ENCODE data around the gene PDZD2. TPM values are rescaled to one million over a fixed set of nuclear protein-coding genes. Genes with fewer than 3 reads are reported as not detected.

The PDZD2 gene
- total RNA-seq, 1 donor from 2014 or later = 1.1 TPM

DNA sequence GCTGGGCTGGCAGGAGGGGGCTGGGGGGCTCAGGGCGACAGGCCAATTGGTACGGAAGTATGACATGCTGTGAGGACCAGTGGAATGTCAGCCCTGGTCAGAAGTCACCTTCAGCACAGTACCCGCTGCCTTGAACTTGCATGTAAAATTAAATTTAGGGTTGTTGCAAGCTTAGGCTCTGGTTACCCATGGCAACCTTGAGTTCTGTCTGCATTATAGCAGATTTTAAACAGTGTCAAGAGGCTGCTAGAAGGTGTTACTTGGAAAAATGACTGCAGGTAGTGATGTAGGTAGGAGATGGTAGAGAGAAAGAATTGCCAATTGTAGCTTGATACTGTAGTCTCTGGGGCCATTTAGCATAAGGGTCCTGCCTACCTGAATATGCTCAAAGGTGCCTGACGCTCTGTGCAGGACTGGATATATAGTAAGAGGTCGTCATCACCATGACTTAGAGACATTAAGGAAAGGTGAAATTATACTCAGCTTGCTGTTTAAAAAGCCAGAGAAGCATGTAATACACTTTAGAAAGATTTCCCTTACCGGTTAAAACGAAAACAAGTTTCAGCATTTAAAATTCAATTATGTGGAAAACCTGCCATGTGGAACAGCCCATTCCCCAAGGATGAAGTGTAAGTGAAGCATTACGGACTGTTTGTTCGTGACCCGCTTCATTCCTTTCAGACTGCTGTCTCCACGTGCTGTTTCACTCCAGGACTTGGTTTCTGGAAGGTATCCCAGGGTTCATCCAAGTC is 169.0 kb downstream of the PDZD2 start:
- H3K4me2 ChIP-seq = no peak overlapping the region
- H3K9me3 Mint-ChIP-seq = no peaks in the 10 kb centered on the region
- peaks cover 6% of the 10 kb centered on the region for H3K4me1 Mint-ChIP-seq
- TF ChIP-seq EZH2phosphoT487 (IDR thresholded peaks at IDR 0.05) (no peak), CTCF (IDR thresholded peaks at IDR 0.05) (no peak), EZH2 (IDR thresholded peaks at IDR 0.05) (no peak)
- no peaks in the 10 kb centered on the region for H3K27me3 ChIP-seq
- H3K27me3 Mint-ChIP-seq (ENCODE audit: insufficient read depth, low read depth) = peaks cover 8% of the 10 kb centered on the region
- no peak overlapping the region for H3K4me3 ChIP-seq
- H3K36me3 Mint-ChIP-seq = no peaks in the 10 kb centered on the region
- no peak for DNase-seq (ENCODE audit: low spot score)
- H3K4me3 Mint-ChIP-seq = no peak overlapping the region
- no peaks in the 10 kb centered on the region for H3F3A ChIP-seq (ENCODE audit: low read depth)
- no peaks in the 10 kb centered on the region for H3K9me3 ChIP-seq (ENCODE audit: low read depth)
- H2AFZ ChIP-seq (replicated peaks) = no peak overlapping the region
- H3K9ac ChIP-seq = no peak overlapping the region
- H3K79me2 ChIP-seq (ENCODE audit: low read depth) = no peaks in the 10 kb centered on the region
- H3K27ac ChIP-seq = no peak overlapping the region
- H3K4me1 ChIP-seq = no peaks in the 10 kb centered on the region
- no peaks in the 10 kb centered on the region for H4K20me1 ChIP-seq (ENCODE audit: low read depth)
- peak overlapping the region; percentile 1 for H3K27ac Mint-ChIP-seq
- no peaks in the 10 kb centered on the region for H3K36me3 ChIP-seq

GRCh38 chr5:31809050-31809870 is 170.3 kb downstream of the PDZD2 start:
- Histone ChIP-seq H3K4me3 (no peak overlapping the region), H3K27me3 (no peaks in the 10 kb centered on the region), H3K4me2 (no peak overlapping the region), H2AFZ (replicated peaks) (peak overlapping the region; percentile 83), H3K36me3 (no peaks in the 10 kb centered on the region), H3K9ac (no peak overlapping the region), H3K9me3 (ENCODE audit: low read depth) (no peaks in the 10 kb centered on the region), H4K20me1 (ENCODE audit: low read depth) (no peaks in the 10 kb centered on the region), H3K4me1 (no peaks in the 10 kb centered on the region), H3F3A (ENCODE audit: low read depth) (no peaks in the 10 kb centered on the region), H3K79me2 (ENCODE audit: low read depth) (no peaks in the 10 kb centered on the region), H3K27ac (no peak overlapping the region)
- DNase-seq (ENCODE audit: low spot score) = peak; percentile 83
- peaks cover 4% of the 10 kb centered on the region for H3K27me3 Mint-ChIP-seq (ENCODE audit: insufficient read depth, low read depth)
- no peaks in the 10 kb centered on the region for H3K9me3 Mint-ChIP-seq
- peaks cover 6% of the 10 kb centered on the region for H3K4me1 Mint-ChIP-seq
- no peak overlapping the region for H3K27ac Mint-ChIP-seq
- H3K36me3 Mint-ChIP-seq = no peaks in the 10 kb centered on the region
- H3K4me3 Mint-ChIP-seq = no peak overlapping the region
- no peak for TF ChIP-seq EZH2phosphoT487 (IDR thresholded peaks at IDR 0.05)
- peak; percentile 81 for TF ChIP-seq CTCF (IDR thresholded peaks at IDR 0.05)
- TF ChIP-seq EZH2 (IDR thresholded peaks at IDR 0.05) = no peak

- no peak for TF ChIP-seq CTCF (IDR thresholded peaks at IDR 0.05)
- TF ChIP-seq EZH2phosphoT487 (IDR thresholded peaks at IDR 0.05) = no peak
- TF ChIP-seq EZH2 (IDR thresholded peaks at IDR 0.05) = no peak
- Histone ChIP-seq H2AFZ (replicated peaks) (no peak overlapping the region), H3K27me3 (no peaks in the 10 kb centered on the region), H4K20me1 (ENCODE audit: low read depth) (no peaks in the 10 kb centered on the region), H3K79me2 (ENCODE audit: low read depth) (no peaks in the 10 kb centered on the region), H3K36me3 (no peaks in the 10 kb centered on the region), H3K9ac (no peak overlapping the region), H3K27ac (no peak overlapping the region), H3K4me3 (no peak overlapping the region), H3F3A (ENCODE audit: low read depth) (no peaks in the 10 kb centered on the region), H3K4me2 (no peak overlapping the region), H3K9me3 (ENCODE audit: low read depth) (no peaks in the 10 kb centered on the region), H3K4me1 (no peaks in the 10 kb centered on the region)
- no peaks in the 10 kb centered on the region for H3K36me3 Mint-ChIP-seq
- no peaks in the 10 kb centered on the region for H3K9me3 Mint-ChIP-seq
- peaks cover 9% of the 10 kb centered on the region for H3K4me1 Mint-ChIP-seq
- DNase-seq (ENCODE audit: low spot score) = no peak
- peaks cover 4% of the 10 kb centered on the region for H3K27me3 Mint-ChIP-seq (ENCODE audit: insufficient read depth, low read depth)
- H3K4me3 Mint-ChIP-seq = no peak overlapping the region
- H3K27ac Mint-ChIP-seq = no peak overlapping the region
Measured at GRCh38 chr5:31811210-31811609, 172.3 kb downstream of the PDZD2 start.

Data from neural progenitor cell (in vitro differentiated cells).